ENCODE measurements around the gene CABLES1.

CABLES1 gene

DNA sequence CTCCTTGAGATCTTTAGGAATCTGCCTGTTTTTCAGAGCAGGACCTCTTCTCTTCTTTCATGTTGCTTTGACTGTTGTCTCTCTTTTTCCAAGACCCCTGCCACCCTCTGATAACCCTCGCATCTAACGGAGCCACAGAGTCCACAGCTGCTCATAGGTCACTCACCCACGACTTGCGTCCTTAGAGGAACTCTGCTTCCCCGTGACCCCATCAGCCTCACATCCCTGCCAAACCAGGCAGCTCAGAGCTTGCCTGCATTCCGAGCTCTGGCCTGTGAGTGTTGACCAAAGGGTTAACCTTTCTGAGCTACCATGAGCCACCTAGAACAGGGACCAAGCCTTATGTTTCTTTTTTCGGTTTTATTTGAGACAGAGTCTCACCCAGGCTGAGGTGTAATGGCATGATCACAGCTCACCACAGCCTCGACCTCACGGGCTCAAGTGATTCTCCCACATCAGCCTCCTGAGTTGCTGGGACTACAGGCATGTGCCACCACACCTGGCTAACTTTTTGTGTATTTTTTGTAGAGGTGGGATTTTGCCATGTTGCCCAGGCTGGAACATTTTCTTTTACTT is 36.4 kb downstream of the CABLES1 start:
- DNase-seq = no peak

GRCh38 chr18:23172591-23173380 is 37.5 kb downstream of the CABLES1 start:
- no peak for DNase-seq

GRCh38 chr18:23173912-23174311 is 38.6 kb downstream of the CABLES1 start:
- no peak for DNase-seq

GRCh38 chr18:23176701-23177432 is 41.6 kb downstream of the CABLES1 start:
- DNase-seq = no peak

DNA sequence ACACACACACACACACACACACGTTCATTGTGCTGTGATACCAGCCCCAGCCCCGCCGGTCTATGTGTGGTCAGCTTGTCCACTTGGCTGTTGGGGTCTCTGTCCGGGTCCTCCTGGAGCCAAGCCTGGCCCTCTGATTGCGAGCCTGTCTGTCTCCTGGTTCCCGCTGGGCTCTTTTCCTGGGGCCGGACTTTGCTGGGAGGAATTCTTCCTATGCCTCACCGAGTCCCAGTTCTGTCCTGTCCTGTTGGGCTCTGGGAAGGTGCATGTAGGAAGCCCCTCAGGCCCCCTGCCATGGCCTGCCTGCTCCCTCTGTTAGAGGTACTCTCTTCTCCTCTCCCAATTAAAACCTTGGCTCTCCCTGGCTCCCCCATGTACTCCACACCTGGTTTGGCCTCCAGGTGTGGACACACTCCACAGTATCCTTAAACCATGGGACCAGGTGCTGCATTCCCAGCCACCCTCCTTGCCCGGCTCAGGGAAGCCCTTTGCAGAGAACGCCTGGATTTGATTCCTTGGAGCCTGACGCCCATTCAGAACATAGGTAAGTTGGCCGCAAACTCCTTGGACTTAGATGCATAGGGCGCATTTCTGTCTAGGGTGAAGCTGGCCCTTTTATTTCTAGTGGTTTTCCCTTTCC is 42.3 kb downstream of the CABLES1 start:
- DNase-seq = no peak

GRCh38 chr18:23178201-23178600 is 42.9 kb downstream of the CABLES1 start:
- DNase-seq = no peak

GRCh38 chr18:23178661-23179081 is 43.4 kb downstream of the CABLES1 start:
- no peak for DNase-seq

GRCh38 chr18:23179416-23179815 is 44.1 kb downstream of the CABLES1 start:
- DNase-seq = no peak

DNA sequence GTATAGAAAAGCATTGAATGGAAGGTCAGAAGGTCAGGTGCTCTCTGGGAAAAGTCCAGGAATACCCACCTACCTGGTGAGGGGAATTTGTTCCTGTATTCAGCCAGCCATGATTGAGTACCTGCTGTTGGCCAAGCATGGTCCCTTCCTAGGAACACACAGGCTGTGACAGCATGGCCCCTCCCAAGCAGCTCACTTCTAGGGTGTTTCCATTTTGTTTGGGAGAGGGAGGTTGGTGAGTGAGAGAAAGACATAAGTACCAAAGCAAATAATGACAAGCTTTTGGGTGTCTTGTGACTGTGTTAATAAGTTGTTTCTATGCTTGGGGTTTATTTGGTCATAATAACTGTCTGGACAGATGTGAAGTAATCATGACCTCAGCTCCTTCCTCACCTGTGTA is 46.3 kb downstream of the CABLES1 start:
- DNase-seq = no peak

GRCh38 chr18:23182606-23183005 is 47.3 kb downstream of the CABLES1 start:
- no peak for DNase-seq

DNA sequence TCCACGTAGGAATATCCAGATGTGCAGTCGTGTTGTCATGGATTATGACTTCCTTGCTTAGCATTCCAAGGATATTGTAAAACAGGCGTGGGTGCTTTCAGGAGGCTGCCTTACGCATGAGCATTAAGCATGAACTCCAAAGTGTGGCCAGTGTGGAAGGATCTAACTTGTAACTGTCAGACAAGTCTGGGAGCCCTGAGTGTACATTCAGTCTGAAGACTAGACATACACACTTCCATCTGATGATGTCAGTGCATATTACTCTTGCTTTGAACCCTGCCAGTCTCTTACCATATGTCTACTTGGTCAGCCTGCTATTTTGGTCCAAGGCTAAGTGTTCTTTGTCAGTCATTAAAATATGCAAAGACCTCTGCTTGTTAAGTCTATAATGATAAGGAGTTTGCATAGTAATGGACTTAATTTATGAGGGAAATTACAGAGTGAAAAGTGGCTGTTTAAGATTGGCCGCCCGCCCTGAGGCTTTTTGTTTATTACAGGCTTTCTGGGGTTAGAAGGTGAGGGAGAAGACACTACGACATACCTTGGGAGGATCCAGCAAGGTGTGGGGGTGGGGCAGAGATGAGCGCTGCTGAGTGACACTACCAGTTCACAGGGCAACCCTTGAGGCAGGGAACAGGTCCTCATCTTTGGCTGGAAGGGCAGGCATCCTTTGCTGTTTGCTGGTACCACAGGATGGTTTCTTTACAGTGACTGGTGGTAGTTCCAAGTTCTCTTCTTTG is 48.3 kb downstream of the CABLES1 start:
- DNase-seq = no peak

DNA sequence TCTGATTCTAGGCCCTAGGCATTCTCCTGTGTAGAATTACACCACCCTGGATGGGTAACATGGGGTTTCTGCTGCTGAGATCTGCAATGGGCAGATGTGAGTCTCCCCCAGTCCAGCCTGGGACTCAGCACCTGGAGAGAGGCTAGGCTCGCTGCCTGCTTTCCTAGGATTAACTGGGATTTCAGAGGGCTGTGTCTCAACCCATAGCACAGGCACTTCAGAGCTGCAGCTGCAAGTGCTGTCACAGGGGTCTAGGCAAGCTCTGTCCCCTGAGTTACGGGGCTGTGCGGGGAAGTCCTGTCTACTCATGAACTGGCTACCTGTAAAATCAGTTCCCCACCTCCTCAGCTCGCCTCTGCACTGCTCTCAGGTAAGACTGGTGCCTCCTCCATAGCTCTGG is 51.5 kb downstream of the CABLES1 start:
- DNase-seq = no peak

GRCh38 chr18:23188068-23188760 is 52.9 kb downstream of the CABLES1 start:
- DNase-seq = no peak

DNA sequence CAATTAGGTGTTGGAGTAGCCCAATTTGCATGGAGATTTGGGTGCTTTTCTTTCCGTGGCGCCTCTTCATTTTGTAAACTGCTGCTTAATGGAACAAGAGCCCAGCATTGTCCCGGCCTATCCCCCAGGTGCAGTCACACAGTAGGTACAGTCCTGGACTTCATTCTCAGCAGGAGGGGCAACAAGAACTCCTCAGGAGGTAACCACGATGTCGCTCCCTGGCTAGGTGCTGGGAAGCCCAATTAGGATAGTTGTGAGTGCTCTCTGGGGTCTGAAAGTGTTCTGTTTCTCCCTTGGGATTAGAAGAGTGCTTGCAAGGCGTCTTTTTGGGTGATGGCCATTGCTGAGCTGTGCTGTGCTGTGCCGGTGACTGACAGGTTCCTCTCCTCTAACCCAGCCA is 53.8 kb downstream of the CABLES1 start:
- DNase-seq = no peak

- DNase-seq = no peak
These were observed 54.7 kb downstream of the CABLES1 start for GRCh38 chr18:23189768-23190661.

DNA sequence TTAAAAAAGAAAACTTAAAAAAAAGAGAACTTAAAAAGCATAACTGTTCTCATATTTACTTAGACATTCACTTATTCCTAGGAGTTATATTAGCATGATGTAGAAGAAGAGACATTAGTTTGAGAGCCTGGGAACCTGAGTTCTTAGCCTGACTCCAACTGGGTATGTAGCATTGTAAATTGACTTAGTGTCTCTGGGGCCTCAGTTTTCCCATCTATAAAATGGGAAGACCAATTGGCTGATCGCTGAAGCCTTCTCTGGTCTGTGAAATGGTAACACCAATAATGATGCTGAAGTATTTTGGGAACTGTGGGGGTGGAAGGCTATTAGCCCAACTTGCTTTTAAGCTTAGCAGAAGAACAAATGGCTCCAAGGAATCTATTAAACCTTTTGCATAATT is 55.9 kb downstream of the CABLES1 start:
- no peak for DNase-seq

GRCh38 chr18:23193742-23194141 is 58.5 kb downstream of the CABLES1 start:
- DNase-seq = no peak

DNA sequence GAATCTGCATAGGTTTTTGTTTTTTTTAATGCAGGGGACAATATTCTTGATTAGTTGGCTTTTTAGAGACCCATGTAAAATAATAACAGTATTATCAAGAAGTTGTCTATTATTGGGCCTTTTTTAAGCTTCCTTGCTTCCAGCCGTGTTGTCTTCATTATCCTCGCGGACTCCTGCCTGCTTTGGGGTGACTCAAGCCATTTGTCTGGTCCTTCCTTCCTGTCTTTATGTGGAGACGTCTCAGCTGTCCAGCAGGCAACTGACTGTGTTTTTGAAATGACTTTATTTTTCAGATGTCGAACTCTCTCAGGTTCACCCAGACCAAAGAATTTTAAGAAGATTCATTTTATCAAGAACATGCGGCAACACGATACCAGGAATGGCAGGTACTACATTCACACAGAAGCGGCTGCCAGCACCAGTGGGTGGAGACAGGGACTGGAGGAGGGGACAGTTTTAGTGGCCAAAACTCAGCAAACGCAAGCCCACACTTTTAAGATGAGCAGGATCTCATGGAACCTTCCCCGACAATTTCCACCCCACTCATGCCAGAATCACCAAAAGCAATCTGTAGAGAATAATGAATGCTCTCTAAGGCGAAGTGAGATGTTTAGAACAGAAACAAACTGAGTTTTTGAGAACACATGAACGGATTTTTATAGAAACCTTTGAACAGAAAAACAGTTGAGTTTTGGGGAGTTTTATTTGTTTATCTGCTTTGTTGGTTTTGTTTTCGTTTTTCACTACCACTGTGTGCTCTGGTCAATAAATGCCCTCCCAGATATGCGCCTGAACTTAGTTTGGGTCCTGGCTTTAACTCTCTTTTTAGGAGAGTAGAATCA is 59.1 kb downstream of the CABLES1 start:
- no peak for DNase-seq

- DNase-seq = no peak
These were observed 60.0 kb downstream of the CABLES1 start for GRCh38 chr18:23194997-23195957.

Measured in NK-92 treated with Interleukin-12 subunit alpha and Interleukin-12 subunit beta, amount 100 ng/mL, for 24 hours (cell line).